H1 (cell line): ENCODE results near the gene CFAP97D1. TPM values are rescaled to one million over a fixed set of nuclear protein-coding genes. Genes with fewer than 3 reads are reported as not detected.

Source experiments
- CTCF ChIA-PET: fragments of 300-600 bp; sonication (Branson Sonifier 250); formaldehyde crosslinking; loops from one replicate; lab custom pipeline; 2021; ENCODE audit not compliant: partially characterized antibody; lab: Charles Lee
- POLR2A ChIA-PET: fragments of 300-600 bp; sonication (Branson Sonifier 250); formaldehyde crosslinking; loops from one replicate; lab custom pipeline; 2021; ENCODE audit warnings: inconsistent platforms; ENCODE audit not compliant: partially characterized antibody; lab: Charles Lee
- DNase-seq, 2 experiments: peaks; one replicate each; pipeline versions ENCODE4 v3.0.0 to v3.0.0-alpha.2; 2010 to 2022; ENCODE audit warnings: low spot score in 2 of 2, low read depth in 1 of 2, mixed read lengths in 1 of 2
- FAIRE-seq: peaks from 2 replicates; lab custom pipeline; 2011; peaks lifted over from hg19 to GRCh38; lab: Jason Lieb, UNC
- H2AFZ ChIP-seq: 2 replicates; pipeline ENCODE4 v1.8.1; 2012; ENCODE audit warnings: low read length, inconsistent platforms
- H2AK5ac ChIP-seq: 2 replicates; pipeline ENCODE4 v1.6.1; 2013; ENCODE audit warnings: low read depth, low read length
- H2BK120ac ChIP-seq: replicated peaks from 2 replicates; pipeline ENCODE3; 2013; ENCODE audit warnings: low read depth, low read length, inconsistent platforms
- H2BK12ac ChIP-seq: 2 replicates; pipeline ENCODE4 v1.6.1; 2013; ENCODE audit warnings: low read depth, low read length
- H2BK15ac ChIP-seq: 2 replicates; pipeline ENCODE4 v1.6.1; 2013; ENCODE audit warnings: low read length
- H2BK20ac ChIP-seq: 2 replicates; pipeline ENCODE4 v1.6.1; 2013; ENCODE audit warnings: low read length
- H2BK5ac ChIP-seq: 2 replicates; pipeline ENCODE4 v1.6.1; 2013; ENCODE audit warnings: low read depth, low read length
- H3K14ac ChIP-seq: 2 replicates; pipeline ENCODE4 v1.6.1; 2013; ENCODE audit warnings: inconsistent platforms; ENCODE audit not compliant: insufficient read length
- H3K18ac ChIP-seq: 2 replicates; pipeline ENCODE4 v1.6.1; 2013; ENCODE audit warnings: low read length; ENCODE audit errors: extremely low read depth
- H3K23ac ChIP-seq: 2 replicates; pipeline ENCODE4 v1.6.1; 2013; ENCODE audit warnings: inconsistent platforms; ENCODE audit not compliant: insufficient read length
- H3K23me2 ChIP-seq: 2 replicates; pipeline ENCODE4 v1.6.1; 2013; ENCODE audit warnings: low read depth, low read length
- H3K27ac ChIP-seq: 2 replicates; pipeline ENCODE4 v1.6.1; 2011; ENCODE audit warnings: low read depth, low read length, inconsistent platforms
- H3K27me3 ChIP-seq, 4 experiments: replicated peaks in 1 of 4; 1 replicate in 1 of 4; 2 replicates in 3 of 4; pipeline versions ENCODE4 v1.6.1 to v1.8.1; 2011 to 2013; ENCODE audit warnings: low read length in 3 of 4, mild to moderate bottlenecking in 3 of 4, inconsistent platforms in 2 of 4, mixed read lengths in 2 of 4, moderate library complexity in 1 of 4; ENCODE audit not compliant: control insufficient read depth in 3 of 4, insufficient read depth in 3 of 4; ENCODE audit errors: extremely low read depth in 1 of 4
- H3K36me3 ChIP-seq, 4 experiments: 2 replicates each; pipeline versions ENCODE4 v1.6.1 to v1.8.1; 2011 to 2013; ENCODE audit warnings: mild to moderate bottlenecking in 4 of 4, low read length in 3 of 4, moderate library complexity in 2 of 4, control low read depth in 1 of 4, inconsistent platforms in 1 of 4; ENCODE audit not compliant: insufficient read depth in 4 of 4, control insufficient read depth in 2 of 4
- H3K4ac ChIP-seq: replicated peaks from 2 replicates; pipeline ENCODE3; 2013; ENCODE audit warnings: low read length, low read depth, mixed read lengths, inconsistent platforms; ENCODE audit not compliant: insufficient read length
- H3K4me1 ChIP-seq, 4 experiments: replicated peaks in 1 of 4; 1 replicate in 1 of 4; 2 replicates in 3 of 4; pipeline versions ENCODE4 v1.6.1 to v1.8.1; 2011 to 2013; ENCODE audit warnings: low read length in 3 of 4, inconsistent platforms in 2 of 4, mixed read lengths in 1 of 4; ENCODE audit not compliant: insufficient read depth in 4 of 4, control insufficient read depth in 3 of 4
- H3K4me2 ChIP-seq, 2 experiments: 2 replicates each; pipeline versions ENCODE4 v1.6.1 to v1.8.1; 2011 to 2013; ENCODE audit warnings: low read depth in 2 of 2, low read length in 2 of 2, control low read depth in 1 of 2, inconsistent platforms in 1 of 2, mild to moderate bottlenecking in 1 of 2; ENCODE audit not compliant: insufficient read depth in 1 of 2
- H3K4me3 ChIP-seq, 4 experiments: fragments of 200-600, 300-600 bp in 1 of 4; sonication (generic), shearing (Covaris generic), sonication (Bioruptor Twin) in 1 of 4; 2 replicates each; pipeline versions ENCODE4 v1.5.1 to v1.8.1; 2011 to 2016; ENCODE audit warnings: low read length in 4 of 4, low read depth in 3 of 4, control low read depth in 2 of 4, inconsistent platforms in 2 of 4, mild to moderate bottlenecking in 2 of 4, mixed read lengths in 1 of 4, moderate library complexity in 1 of 4; ENCODE audit not compliant: insufficient read depth in 2 of 4; ENCODE audit errors: extremely low read depth in 1 of 4
- H3K56ac ChIP-seq: replicated peaks from 2 replicates; pipeline ENCODE3; 2013; ENCODE audit warnings: low read depth, mild to moderate bottlenecking, mixed read lengths, low read length, inconsistent platforms; ENCODE audit not compliant: insufficient read length
- H3K79me1 ChIP-seq: 2 replicates; pipeline ENCODE4 v1.6.1; 2013; ENCODE audit warnings: low read depth, low read length, control low read depth
- H3K79me2 ChIP-seq, 2 experiments: 2 replicates each; pipeline versions ENCODE4 v1.6.1 to v1.8.1; 2012 to 2013; ENCODE audit warnings: low read length in 2 of 2, mild to moderate bottlenecking in 2 of 2, inconsistent platforms in 1 of 2; ENCODE audit not compliant: insufficient read depth in 2 of 2, control insufficient read depth in 1 of 2
- H3K9ac ChIP-seq, 4 experiments: replicated peaks in 1 of 4; 1 replicate in 1 of 4; 2 replicates in 3 of 4; pipeline versions ENCODE4 v1.6.1 to v1.8.1; 2011 to 2013; ENCODE audit warnings: low read depth in 3 of 4, low read length in 3 of 4, control low read depth in 2 of 4, mild to moderate bottlenecking in 2 of 4, moderate library complexity in 2 of 4, inconsistent platforms in 1 of 4; ENCODE audit errors: extremely low read depth in 1 of 4
- H3K9me3 ChIP-seq, 2 experiments: 2 replicates each; pipeline versions ENCODE4 v1.6.1 to v1.8.1; 2012 to 2013; ENCODE audit warnings: mild to moderate bottlenecking in 2 of 2, moderate library complexity in 2 of 2, control low read depth in 1 of 2, inconsistent platforms in 1 of 2, low read depth in 1 of 2, low read length in 1 of 2, mixed read lengths in 1 of 2; ENCODE audit not compliant: insufficient read depth in 2 of 2
- H4K20me1 ChIP-seq, 2 experiments: replicated peaks in 1 of 2; 2 replicates each; pipeline versions ENCODE3 to v1.8.1; 2011 to 2013; ENCODE audit warnings: inconsistent platforms in 2 of 2, low read length in 2 of 2, mild to moderate bottlenecking in 1 of 2; ENCODE audit not compliant: insufficient read depth in 2 of 2, control insufficient read depth in 1 of 2
- H4K5ac ChIP-seq: 2 replicates; pipeline ENCODE4 v1.6.1; 2013; ENCODE audit warnings: low read length, low read depth, mixed read lengths, inconsistent platforms; ENCODE audit not compliant: insufficient read length
- H4K8ac ChIP-seq: 2 replicates; pipeline ENCODE4 v1.8.0; 2013; ENCODE audit warnings: mild to moderate bottlenecking, moderate library complexity, low read length, inconsistent platforms; ENCODE audit not compliant: insufficient read depth; ENCODE audit errors: extremely low read depth
- H4K91ac ChIP-seq: replicated peaks from 2 replicates; pipeline ENCODE3; 2013; ENCODE audit warnings: low read length, mixed read lengths, inconsistent platforms; ENCODE audit not compliant: insufficient read length
- ATF3 ChIP-seq: IDR thresholded peaks from 2 replicates; pipeline ENCODE4 v1.6.1; 2011; ENCODE audit warnings: low read depth, mild to moderate bottlenecking, low read length; ENCODE audit not compliant: insufficient read depth
- CHD2 ChIP-seq: IDR thresholded peaks from 2 replicates; pipeline ENCODE4 v1.6.1; 2012; ENCODE audit warnings: low read length, improper control_type of control experiment
- E2F6 ChIP-seq: IDR thresholded peaks from 2 replicates; pipeline ENCODE4 v1.6.1; 2012; ENCODE audit warnings: inconsistent platforms
- EP300 ChIP-seq, 2 experiments: IDR thresholded peaks; 1 replicate in 1 of 2; 2 replicates in 1 of 2; pipeline ENCODE4 v1.6.1; 2011 to 2012; ENCODE audit warnings: low read depth in 2 of 2, low read length in 2 of 2, mild to moderate bottlenecking in 2 of 2, borderline replicate concordance in 1 of 2, inconsistent platforms in 1 of 2, moderate library complexity in 1 of 2
- GABPA ChIP-seq: IDR thresholded peaks from 2 replicates; pipeline ENCODE4 v1.6.1; 2011; ENCODE audit warnings: mild to moderate bottlenecking, low read length, moderate library complexity, borderline replicate concordance; ENCODE audit not compliant: insufficient read depth
- KDM1A ChIP-seq: fragments of 200-600, 300-600 bp; sonication (generic); IDR thresholded peaks from 2 replicates; pipeline ENCODE4 v1.7.1; 2016; ENCODE audit warnings: mild to moderate bottlenecking, low read length, borderline replicate concordance
- KDM5A ChIP-seq: fragments of 200-600 bp; IDR thresholded peaks from 2 replicates; pipeline ENCODE4 v1.7.1; 2012; ENCODE audit warnings: mild to moderate bottlenecking, low read length, inconsistent platforms, mixed read lengths
- RFX5 ChIP-seq: IDR thresholded peaks from 2 replicates; pipeline ENCODE4 v1.6.1; 2011; ENCODE audit warnings: low read depth, low read length, improper control_type of control experiment, borderline replicate concordance
- SIN3A ChIP-seq, 2 experiments: IDR thresholded peaks in 1 of 2; conservative IDR thresholded peaks in 1 of 2; 2 replicates each; pipeline ENCODE4 v1.6.1; 2011 to 2012; ENCODE audit warnings: low read length in 2 of 2, improper control_type of control experiment in 1 of 2, low read depth in 1 of 2, mild to moderate bottlenecking in 1 of 2
- SIRT6 ChIP-seq: IDR thresholded peaks from one replicate; pipeline ENCODE4 v1.7.1; 2012; ENCODE audit warnings: low read length, inconsistent platforms
- SP4 ChIP-seq: IDR thresholded peaks from 2 replicates; pipeline ENCODE4 v1.6.1; 2012; ENCODE audit warnings: low read length, inconsistent platforms
- TBP ChIP-seq: IDR thresholded peaks from 2 replicates; pipeline ENCODE4 v1.6.1; 2011; ENCODE audit warnings: low read depth, low read length, improper control_type of control experiment
- YY1 ChIP-seq: IDR thresholded peaks from 2 replicates; pipeline ENCODE4 v1.6.1; 2011; ENCODE audit warnings: low read depth, mild to moderate bottlenecking, low read length
- WGBS, 2 experiments: shearing (Covaris generic) in 1 of 2; methylation state at CpG; one replicate each; pipeline versions ENCODE4 v1.1.6 to v1.1.7; 2013 to 2015; ENCODE audit warnings: low lambda C conversion rate in 2 of 2, mixed read lengths in 2 of 2, inconsistent platforms in 1 of 2, low coverage in 1 of 2, missing lambda C conversion rate in 1 of 2; ENCODE audit not compliant: insufficient replicate concordance in 2 of 2, insufficient coverage in 1 of 2, insufficient read length in 1 of 2; ENCODE audit errors: extremely low coverage in 1 of 2, missing lambda C conversion rate in 1 of 2; 5-methylcytosine and 5-hydroxymethylcytosine counted together
- polyA plus RNA-seq, 7 experiments: library from polyadenylated mRNA; depleted of rRNA in 3 of 7; stranded (reverse) in 5 of 7; unstranded in 2 of 7; fragments of >200 nt in 5 of 7; fragments of 200-250 nt in 2 of 7; gene quantifications; 1 replicate in 5 of 7; 2 replicates in 1 of 7; 4 replicates in 1 of 7; pipeline versions ENCODE4 v1.2.1 to v1.2.3, GENCODE V29; 2011 to 2013; ENCODE audit warnings: missing spikeins in 2 of 7, mixed read lengths in 2 of 7
- total RNA-seq: library from RNA; stranded (reverse); fragmentation: NEBNext Ultra II Directional; extraction: Animal tissue kit (Norgen Biotek cat#: 25700); gene quantifications from 2 replicates; pipeline ENCODE4 v1.2.1, GENCODE V29; 2021

Gene CFAP97D1
- total and polyA plus RNA-seq, 2 of the 8 experiments (the other 6 are each of a cell fraction or from before 2014, with no cell fraction given) = 0.02 to 0.07 TPM

- Histone ChIP-seq H3K56ac (no peak overlapping the region), H3K4ac (no peak overlapping the region), H2BK15ac (no peak overlapping the region), H2AK5ac (no peak overlapping the region), H4K8ac (no peak overlapping the region), H3K23me2 (no peaks in the 10 kb centered on the region), H3K27me3 (no peaks in the 10 kb centered on the region), H3K4me3 (no peak overlapping the region), H3K36me3 (no peaks in the 10 kb centered on the region), H3K14ac (no peak overlapping the region), H4K91ac (no peak overlapping the region), H4K20me1 (no peaks in the 10 kb centered on the region), H3K9ac (no peak overlapping the region), H3K9me3 (no peaks in the 10 kb centered on the region), H2BK20ac (no peak overlapping the region), H3K4me1 (no peaks in the 10 kb centered on the region; a peak in 1 of 7 replicates), H2BK5ac (no peak overlapping the region), H3K79me2 (no peaks in the 10 kb centered on the region), H3K79me1 (no peaks in the 10 kb centered on the region), H2BK120ac (no peak overlapping the region), H3K23ac (no peak overlapping the region), H2BK12ac (no peak overlapping the region), H3K18ac (no peak overlapping the region), H3K4me2 (no peak overlapping the region), H2AFZ (no peak overlapping the region), H4K5ac (no peak overlapping the region), H3K27ac (no peak overlapping the region)
- TF ChIP-seq E2F6 (no peak), KDM1A (no peak), CHD2 (no peak), TBP (no peak), KDM5A (no peak), RFX5 (no peak), GABPA (no peak), SIRT6 (no peak), ATF3 (no peak), EP300 (IDR thresholded peaks at IDR 0.05; ENCODE audit: borderline replicate concordance in 1 of 2, low read depth in 2 of 2, low read length in 2 of 2) (no peak), SP4 (no peak), SIN3A (conservative IDR thresholded peaks at IDR 0.05 in 1 of 2, IDR thresholded peaks at IDR 0.05 in 1 of 2; ENCODE audit: low read depth in 1 of 2, low read length in 2 of 2) (no peak), YY1 (no peak)
- ChIA-PET POLR2A (interaction anchor here (0.7 kb wide), 1 partner anchor 139 kb away, joined by 3 read pairs; no protein-coding TSS in a partner anchor), CTCF (interaction anchor here (1.0 to 2.4 kb wide), 4 partner anchors 59 to 211 kb away, joined by 3 to 10 read pairs (median 4); no protein-coding TSS in a partner anchor)
- WGBS, 2 experiments = 88% methylated on average over 2 of the region's 2 CpGs; no CpG with 5 or more reads in 1 of the 2 experiments
- FAIRE-seq = no peak
- no peak for DNase-seq
Measured at GRCh38 chr17:43787728-43788127, 7.5 kb downstream of the CFAP97D1 start.
